Memory B cell (primary cell): ENCODE data around the gene AURKAIP1.

Experiments
- ATAC-seq: fragments of 150-1000 bp; cut with Tn5 transposase; 2 replicates; pipeline ENCODE4 v1.10.0; 2021; ENCODE audit warnings: low read depth, mild to moderate bottlenecking, moderate library complexity
- DNase-seq, 2 donors: peaks; one replicate each; pipeline ENCODE4 v3.0.0; 2022; ENCODE audit warnings: low spot score in 2 of 2
- H3K27ac Mint-ChIP-seq: one replicate; pipeline ENCODE4 v1.8.0; 2022; ENCODE audit warnings: mild to moderate bottlenecking, moderate library complexity, mixed read lengths
- H3K27me3 Mint-ChIP-seq: one replicate; pipeline ENCODE4 v1.8.0; 2022; ENCODE audit warnings: mixed read lengths
- H3K36me3 Mint-ChIP-seq: one replicate; pipeline ENCODE4 v1.8.0; 2022; ENCODE audit warnings: mild to moderate bottlenecking, mixed read lengths
- H3K4me1 Mint-ChIP-seq: one replicate; pipeline ENCODE4 v1.8.0; 2022; ENCODE audit warnings: mixed read lengths
- H3K4me3 Mint-ChIP-seq: one replicate; pipeline ENCODE4 v1.8.0; 2022; ENCODE audit warnings: mild to moderate bottlenecking, moderate library complexity, mixed read lengths
- H3K9me3 Mint-ChIP-seq: one replicate; pipeline ENCODE4 v1.8.0; 2022; ENCODE audit warnings: mixed read lengths

The AURKAIP1 gene

GRCh38 chr1:1345384-1345783 lies 29.6 kb downstream of the AURKAIP1 start:
- Mint-ChIP-seq H3K36me3 (peaks cover 7% of the 10 kb centered on the region), H3K27me3 (no peaks in the 10 kb centered on the region), H3K9me3 (no peaks in the 10 kb centered on the region), H3K4me1 (peaks cover 8% of the 10 kb centered on the region), H3K4me3 (no peak overlapping the region), H3K27ac (no peak overlapping the region)
- DNase-seq (no peak), ATAC-seq (no peak)

- Mint-ChIP-seq H3K27me3 (no peaks in the 10 kb centered on the region), H3K9me3 (no peaks in the 10 kb centered on the region), H3K4me1 (peaks cover 8% of the 10 kb centered on the region), H3K27ac (no peak overlapping the region), H3K4me3 (no peak overlapping the region), H3K36me3 (peaks cover 9% of the 10 kb centered on the region)
- DNase-seq: no peak
- ATAC-seq: no peak
Measured at GRCh38 chr1:1344655-1345361, 30.2 kb downstream of the AURKAIP1 start.

GRCh38 chr1:1343811-1344421 lies 31.1 kb downstream of the AURKAIP1 start:
- no peaks in the 10 kb centered on the region for H3K27me3 Mint-ChIP-seq
- H3K36me3 Mint-ChIP-seq: peaks cover 9% of the 10 kb centered on the region
- no peak overlapping the region for H3K4me3 Mint-ChIP-seq
- DNase-seq (no peak), ATAC-seq (no peak)
- no peaks in the 10 kb centered on the region for H3K9me3 Mint-ChIP-seq
- peaks cover 8% of the 10 kb centered on the region for H3K4me1 Mint-ChIP-seq
- H3K27ac Mint-ChIP-seq: no peak overlapping the region

GRCh38 chr1:1342584-1343115 lies 32.4 kb downstream of the AURKAIP1 start:
- no peaks in the 10 kb centered on the region for H3K27me3 Mint-ChIP-seq
- peaks cover 9% of the 10 kb centered on the region for H3K36me3 Mint-ChIP-seq
- no peak for ATAC-seq
- H3K4me1 Mint-ChIP-seq: peaks cover 8% of the 10 kb centered on the region
- H3K4me3 Mint-ChIP-seq: no peak overlapping the region
- no peak for DNase-seq
- no peaks in the 10 kb centered on the region for H3K9me3 Mint-ChIP-seq
- no peak overlapping the region for H3K27ac Mint-ChIP-seq

GRCh38 chr1:1342061-1342562 lies 32.9 kb downstream of the AURKAIP1 start:
- peaks cover 5% of the 10 kb centered on the region for H3K4me1 Mint-ChIP-seq
- DNase-seq (no peak), ATAC-seq (no peak)
- no peaks in the 10 kb centered on the region for H3K9me3 Mint-ChIP-seq
- H3K27ac Mint-ChIP-seq: no peak overlapping the region
- peaks cover 9% of the 10 kb centered on the region for H3K36me3 Mint-ChIP-seq
- H3K27me3 Mint-ChIP-seq: no peaks in the 10 kb centered on the region
- H3K4me3 Mint-ChIP-seq: no peak overlapping the region

- Mint-ChIP-seq H3K36me3 (peaks cover 9% of the 10 kb centered on the region), H3K27ac (no peak overlapping the region), H3K4me1 (no peaks in the 10 kb centered on the region), H3K27me3 (no peaks in the 10 kb centered on the region), H3K9me3 (no peaks in the 10 kb centered on the region), H3K4me3 (no peak overlapping the region)
- no peak for DNase-seq
- ATAC-seq: no peak
Measured at GRCh38 chr1:1341549-1342021, 33.4 kb downstream of the AURKAIP1 start.

- Mint-ChIP-seq H3K36me3 (peaks cover 9% of the 10 kb centered on the region), H3K9me3 (no peaks in the 10 kb centered on the region), H3K4me1 (no peaks in the 10 kb centered on the region), H3K27me3 (no peaks in the 10 kb centered on the region), H3K4me3 (no peak overlapping the region), H3K27ac (no peak overlapping the region)
- ATAC-seq (no peak), DNase-seq (no peak)
Measured at GRCh38 chr1:1340791-1341548, 34.0 kb downstream of the AURKAIP1 start.

- no peak for DNase-seq
- no peaks in the 10 kb centered on the region for H3K27me3 Mint-ChIP-seq
- no peak overlapping the region for H3K4me3 Mint-ChIP-seq
- no peak overlapping the region for H3K27ac Mint-ChIP-seq
- ATAC-seq: no peak
- H3K9me3 Mint-ChIP-seq: no peaks in the 10 kb centered on the region
- H3K36me3 Mint-ChIP-seq: peaks cover 9% of the 10 kb centered on the region
- no peaks in the 10 kb centered on the region for H3K4me1 Mint-ChIP-seq
Measured at GRCh38 chr1:1340185-1340584, 34.8 kb downstream of the AURKAIP1 start.

GRCh38 chr1:1338278-1338677 lies 36.7 kb downstream of the AURKAIP1 start:
- H3K27ac Mint-ChIP-seq: no peak overlapping the region
- H3K9me3 Mint-ChIP-seq: no peaks in the 10 kb centered on the region
- no peak for DNase-seq
- H3K27me3 Mint-ChIP-seq: no peaks in the 10 kb centered on the region
- H3K4me3 Mint-ChIP-seq: no peak overlapping the region
- no peak for ATAC-seq
- H3K36me3 Mint-ChIP-seq: peaks cover 9% of the 10 kb centered on the region
- H3K4me1 Mint-ChIP-seq: no peaks in the 10 kb centered on the region

- DNase-seq (no peak), ATAC-seq (peak; percentile 79)
- Mint-ChIP-seq H3K4me3 (no peak overlapping the region), H3K36me3 (peaks cover 8% of the 10 kb centered on the region), H3K27me3 (no peaks in the 10 kb centered on the region), H3K9me3 (no peaks in the 10 kb centered on the region), H3K4me1 (no peaks in the 10 kb centered on the region), H3K27ac (no peak overlapping the region)
Measured at GRCh38 chr1:1337793-1338147, 37.2 kb downstream of the AURKAIP1 start.

GRCh38 chr1:1336931-1337792 lies 37.8 kb downstream of the AURKAIP1 start:
- DNase-seq (no peak), ATAC-seq (no peak)
- Mint-ChIP-seq H3K27me3 (no peaks in the 10 kb centered on the region), H3K36me3 (peaks cover 7% of the 10 kb centered on the region), H3K9me3 (no peaks in the 10 kb centered on the region), H3K4me1 (no peaks in the 10 kb centered on the region), H3K27ac (no peak overlapping the region), H3K4me3 (no peak overlapping the region)

GRCh38 chr1:1336446-1336845 lies 38.6 kb downstream of the AURKAIP1 start:
- no peak for ATAC-seq
- H3K4me3 Mint-ChIP-seq: no peak overlapping the region
- H3K27ac Mint-ChIP-seq: no peak overlapping the region
- no peaks in the 10 kb centered on the region for H3K9me3 Mint-ChIP-seq
- H3K36me3 Mint-ChIP-seq: peaks cover 7% of the 10 kb centered on the region
- no peak for DNase-seq
- no peaks in the 10 kb centered on the region for H3K4me1 Mint-ChIP-seq
- H3K27me3 Mint-ChIP-seq: no peaks in the 10 kb centered on the region

GRCh38 chr1:1335792-1336248 lies 39.2 kb downstream of the AURKAIP1 start:
- ATAC-seq (no peak), DNase-seq (no peak)
- H3K4me3 Mint-ChIP-seq: no peak overlapping the region
- no peaks in the 10 kb centered on the region for H3K27me3 Mint-ChIP-seq
- H3K4me1 Mint-ChIP-seq: peaks cover 2% of the 10 kb centered on the region
- H3K9me3 Mint-ChIP-seq: no peaks in the 10 kb centered on the region
- H3K36me3 Mint-ChIP-seq: peaks cover 3% of the 10 kb centered on the region
- no peak overlapping the region for H3K27ac Mint-ChIP-seq
